ENCODE data around the gene PPP1R16B. TPM values are rescaled to one million over a fixed set of nuclear protein-coding genes. Genes with fewer than 3 reads are reported as not detected.

The PPP1R16B gene
- total RNA-seq, 1 donor: 72.4 TPM

DNA sequence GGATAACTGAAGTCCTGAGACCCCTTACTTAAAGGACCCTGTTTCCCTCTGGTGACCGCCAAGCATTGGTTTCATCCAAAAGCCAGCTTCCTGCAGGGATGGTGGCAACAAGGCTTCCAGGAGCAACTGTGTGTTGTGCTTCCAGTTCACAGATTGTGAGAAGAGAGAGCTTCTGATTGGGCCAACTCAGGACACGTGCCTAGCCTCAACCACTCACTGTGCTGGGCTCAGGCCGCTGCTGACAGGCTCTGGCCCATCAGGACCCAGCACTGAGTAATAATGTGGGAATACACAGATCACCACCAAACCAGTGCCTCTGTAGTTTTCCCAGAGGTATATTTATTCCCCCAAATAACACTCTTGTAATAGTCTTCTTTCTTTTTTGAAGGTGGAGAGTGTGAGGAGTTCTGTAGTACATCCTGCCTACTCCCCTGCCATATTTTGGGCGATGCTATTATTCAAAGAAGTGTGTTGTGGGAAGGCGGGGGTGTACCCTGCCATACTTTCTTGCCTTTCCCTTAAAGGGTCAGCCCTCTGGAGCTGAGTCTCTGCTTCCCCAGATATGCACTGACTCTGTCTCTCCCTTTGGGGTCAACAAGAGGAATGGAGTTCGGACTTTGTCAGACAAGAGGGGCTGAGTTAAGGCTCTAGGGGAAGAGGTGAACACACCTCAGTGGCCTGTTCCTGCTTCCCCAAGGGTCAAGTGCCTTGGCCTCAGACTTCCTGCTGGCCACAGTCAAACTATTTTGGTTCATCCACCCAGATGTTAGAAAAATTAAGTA, 23.2 kb downstream of the PPP1R16B start:
- H3K4me3 ChIP-seq (ENCODE audit: low read length): no peak overlapping the region
- no peaks in the 10 kb centered on the region for H3K9me3 ChIP-seq (ENCODE audit: low read depth, low read length)
- H3K4me1 ChIP-seq (ENCODE audit: insufficient read depth, low read length): peaks cover 31% of the 10 kb centered on the region
- no peaks in the 10 kb centered on the region for H3K27me3 ChIP-seq (ENCODE audit: insufficient read depth, low read length)

DNA sequence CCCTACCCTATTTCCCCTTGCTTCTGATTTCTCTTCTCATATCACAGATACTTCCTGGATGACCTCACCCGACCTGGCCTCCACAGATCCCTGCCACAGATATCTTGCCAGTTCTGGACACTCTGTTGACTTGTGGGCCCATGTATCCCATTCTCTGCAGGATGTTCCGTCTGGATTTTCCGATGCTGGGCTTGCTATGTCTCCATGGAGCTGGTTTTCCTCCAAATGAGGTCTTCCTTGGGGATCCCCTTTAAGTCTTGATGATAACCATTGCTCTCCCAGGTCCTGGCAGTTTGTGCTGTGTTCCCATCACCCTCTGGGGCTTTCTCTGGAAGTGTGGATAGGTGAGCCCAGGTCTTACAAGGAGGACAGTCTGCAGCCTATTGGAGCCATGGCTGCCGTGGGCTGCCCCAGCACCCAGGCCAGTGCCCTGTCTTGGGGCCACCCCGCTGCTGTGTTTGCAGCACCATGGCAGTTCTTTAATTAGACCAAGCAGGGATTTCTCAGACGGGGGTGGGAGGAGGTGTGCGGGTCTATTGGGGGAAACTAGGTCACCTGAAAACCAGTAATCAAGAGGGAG, 23.9 kb downstream of the PPP1R16B start:
- Histone ChIP-seq H3K9me3 (ENCODE audit: low read depth, low read length) (no peaks in the 10 kb centered on the region), H3K27me3 (ENCODE audit: insufficient read depth, low read length) (no peaks in the 10 kb centered on the region), H3K4me1 (ENCODE audit: insufficient read depth, low read length) (peaks cover 38% of the 10 kb centered on the region), H3K4me3 (ENCODE audit: low read length) (no peak overlapping the region)

DNA sequence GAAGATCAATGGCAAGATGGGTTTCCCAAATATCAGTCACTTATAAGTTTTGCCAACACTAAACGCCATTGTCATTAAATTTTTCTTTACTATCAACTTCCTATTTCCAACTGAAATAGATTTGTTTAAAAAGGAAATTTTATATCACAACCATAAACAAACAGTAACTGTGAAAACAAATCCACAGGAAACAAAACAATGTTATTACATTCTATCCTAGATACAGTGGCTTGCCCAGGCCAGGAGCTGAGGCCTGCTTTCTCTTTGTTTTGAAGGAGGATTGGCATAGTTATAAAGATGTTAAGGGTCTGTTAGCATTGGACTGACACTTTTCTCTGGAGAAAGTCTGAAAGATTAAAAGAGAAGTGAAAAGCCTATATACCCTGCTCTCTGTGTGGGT, 24.9 kb downstream of the PPP1R16B start:
- Histone ChIP-seq H3K27me3 (ENCODE audit: insufficient read depth, low read length) (no peaks in the 10 kb centered on the region), H3K4me3 (ENCODE audit: low read length) (no peak overlapping the region), H3K4me1 (ENCODE audit: insufficient read depth, low read length) (peaks cover 33% of the 10 kb centered on the region), H3K9me3 (ENCODE audit: low read depth, low read length) (no peaks in the 10 kb centered on the region)

DNA sequence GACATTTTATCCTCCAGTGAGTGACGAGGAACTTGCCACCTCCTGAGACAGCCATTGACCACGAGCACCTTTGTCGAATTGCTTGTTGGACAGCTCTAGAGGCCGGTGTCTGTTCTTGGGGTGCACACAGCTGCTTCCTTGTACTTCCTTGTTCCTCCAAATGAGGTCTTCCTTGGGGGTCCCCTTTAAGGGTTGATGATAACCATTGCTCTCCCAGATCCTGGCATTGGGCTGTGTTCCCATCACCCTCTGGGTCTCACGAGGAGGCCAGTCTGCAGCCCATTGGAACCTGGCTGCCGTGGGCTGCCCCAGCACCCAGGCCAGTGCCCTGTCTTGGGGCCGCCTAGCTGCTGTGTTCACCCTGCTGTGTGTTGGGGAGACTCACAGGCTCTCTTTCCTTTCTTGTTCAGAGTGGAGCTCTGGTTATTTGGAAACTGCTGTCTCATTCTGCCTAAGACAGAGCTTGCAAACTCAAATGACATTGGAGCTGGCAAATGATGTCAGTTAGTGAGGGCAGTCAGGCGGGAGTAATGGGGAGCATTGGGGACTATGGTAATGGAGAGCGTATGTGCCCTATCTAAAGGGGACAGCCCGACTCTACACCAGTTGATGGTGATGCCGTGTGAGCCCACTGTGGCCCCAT, 25.7 kb downstream of the PPP1R16B start:
- H3K4me3 ChIP-seq (ENCODE audit: low read length): no peak overlapping the region
- H3K4me1 ChIP-seq (ENCODE audit: insufficient read depth, low read length): peaks cover 33% of the 10 kb centered on the region
- no peaks in the 10 kb centered on the region for H3K9me3 ChIP-seq (ENCODE audit: low read depth, low read length)
- H3K27me3 ChIP-seq (ENCODE audit: insufficient read depth, low read length): no peaks in the 10 kb centered on the region

DNA sequence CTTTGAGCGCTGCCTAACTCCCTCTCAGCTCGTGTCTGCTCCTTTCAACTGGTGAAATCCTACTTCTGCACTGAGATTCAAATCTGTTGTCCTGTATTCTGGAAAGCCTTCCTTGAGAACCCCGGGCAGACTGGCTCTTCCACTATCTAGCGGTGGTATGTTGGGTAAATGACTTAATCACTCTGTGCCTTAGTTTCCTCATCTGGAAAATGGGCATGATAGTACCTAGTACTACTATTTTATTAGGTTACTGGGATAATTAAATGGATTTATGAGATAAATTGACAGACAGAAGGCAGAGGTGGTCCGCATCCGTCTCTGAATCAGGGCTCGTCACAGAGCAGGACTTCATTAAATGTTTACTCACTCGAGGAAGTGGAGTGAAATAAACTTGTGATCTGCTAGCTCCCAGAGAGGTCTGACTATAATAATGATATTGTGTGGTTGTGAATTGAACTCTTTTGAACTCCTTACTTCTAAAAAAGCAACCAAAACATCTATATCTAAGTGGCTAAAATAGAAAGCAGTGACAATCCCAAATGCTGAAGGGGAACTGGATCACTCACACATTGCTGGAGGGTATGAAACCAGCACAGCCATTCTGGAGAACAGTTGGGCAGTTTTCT, 26.6 kb downstream of the PPP1R16B start:
- Histone ChIP-seq H3K4me1 (ENCODE audit: insufficient read depth, low read length) (peaks cover 33% of the 10 kb centered on the region), H3K27me3 (ENCODE audit: insufficient read depth, low read length) (no peaks in the 10 kb centered on the region), H3K4me3 (ENCODE audit: low read length) (no peak overlapping the region), H3K9me3 (ENCODE audit: low read depth, low read length) (no peaks in the 10 kb centered on the region)

DNA sequence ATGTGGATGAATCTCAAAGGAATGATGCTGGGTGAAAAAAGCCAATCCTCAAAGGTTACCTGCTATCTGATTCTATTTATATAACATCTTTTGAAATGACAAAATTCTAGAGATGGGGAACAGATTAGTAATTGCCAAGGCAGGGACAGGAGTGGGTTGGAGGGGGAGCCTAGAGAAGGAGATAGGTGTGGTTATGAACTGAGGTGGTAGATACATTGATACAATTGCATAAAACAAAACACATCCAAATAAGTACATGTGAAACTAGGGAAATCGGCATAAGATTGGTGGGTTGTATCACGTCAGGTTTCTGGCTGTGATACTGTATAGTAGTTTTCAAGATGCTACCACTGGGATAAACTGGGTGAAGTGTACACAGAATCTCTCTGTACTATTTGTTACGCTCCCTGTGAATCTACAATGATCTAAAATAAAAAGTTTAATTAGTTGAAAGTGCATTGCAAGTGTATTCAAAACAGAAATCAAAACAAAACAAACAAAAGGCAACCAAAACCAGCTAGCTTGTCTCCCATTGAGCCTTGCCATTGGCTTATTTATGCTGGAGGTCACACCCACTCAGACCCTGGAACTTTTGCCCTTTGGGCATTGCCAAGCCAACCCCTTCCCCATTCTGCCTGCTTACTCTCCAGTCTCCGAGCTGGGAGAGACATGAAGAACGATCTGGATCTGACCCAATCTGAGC, 27.8 kb downstream of the PPP1R16B start:
- Histone ChIP-seq H3K4me3 (ENCODE audit: low read length) (no peak overlapping the region), H3K9me3 (ENCODE audit: low read depth, low read length) (no peaks in the 10 kb centered on the region), H3K4me1 (ENCODE audit: insufficient read depth, low read length) (peaks cover 24% of the 10 kb centered on the region), H3K27me3 (ENCODE audit: insufficient read depth, low read length) (no peaks in the 10 kb centered on the region)

DNA sequence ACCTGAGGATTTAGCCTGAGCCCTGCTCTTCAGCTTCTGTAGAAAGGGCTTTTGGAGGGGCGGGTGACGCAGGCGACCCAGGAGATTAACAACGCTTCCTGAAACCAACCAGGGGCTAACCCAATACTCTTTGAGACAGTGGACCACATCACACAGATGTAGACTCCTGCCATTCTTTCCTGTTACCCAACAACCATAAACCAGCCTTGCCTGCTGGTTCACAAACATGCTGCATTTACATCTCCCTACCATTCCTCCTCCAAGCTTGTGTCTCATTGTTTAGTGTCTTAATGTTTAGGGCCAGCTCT, 28.3 kb downstream of the PPP1R16B start:
- Histone ChIP-seq H3K9me3 (ENCODE audit: low read depth, low read length) (no peaks in the 10 kb centered on the region), H3K27me3 (ENCODE audit: insufficient read depth, low read length) (no peaks in the 10 kb centered on the region), H3K4me3 (ENCODE audit: low read length) (no peak overlapping the region), H3K4me1 (ENCODE audit: insufficient read depth, low read length) (peaks cover 19% of the 10 kb centered on the region)

DNA sequence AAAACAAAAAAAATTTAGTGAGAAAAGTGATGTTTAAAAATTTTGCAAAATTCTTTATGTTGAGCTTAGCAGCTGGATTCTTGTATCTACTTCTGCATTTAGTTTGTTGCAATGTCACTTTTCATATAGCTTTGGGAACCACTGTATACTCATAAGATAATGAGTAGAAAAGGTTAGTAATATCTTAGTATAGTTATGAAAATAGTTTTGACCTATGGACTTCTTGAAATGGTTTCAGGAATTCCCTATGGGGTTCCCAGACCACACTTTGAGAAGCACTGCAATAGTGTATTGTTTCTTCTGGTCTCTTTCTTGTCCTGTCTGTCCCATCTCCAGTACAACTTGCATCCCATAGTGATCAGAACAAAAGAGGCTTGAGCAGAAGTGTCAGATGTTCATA, 29.4 kb downstream of the PPP1R16B start:
- no peaks in the 10 kb centered on the region for H3K27me3 ChIP-seq (ENCODE audit: insufficient read depth, low read length)
- no peaks in the 10 kb centered on the region for H3K9me3 ChIP-seq (ENCODE audit: low read depth, low read length)
- H3K4me3 ChIP-seq (ENCODE audit: low read length): no peak overlapping the region
- H3K4me1 ChIP-seq (ENCODE audit: insufficient read depth, low read length): peaks cover 20% of the 10 kb centered on the region

DNA sequence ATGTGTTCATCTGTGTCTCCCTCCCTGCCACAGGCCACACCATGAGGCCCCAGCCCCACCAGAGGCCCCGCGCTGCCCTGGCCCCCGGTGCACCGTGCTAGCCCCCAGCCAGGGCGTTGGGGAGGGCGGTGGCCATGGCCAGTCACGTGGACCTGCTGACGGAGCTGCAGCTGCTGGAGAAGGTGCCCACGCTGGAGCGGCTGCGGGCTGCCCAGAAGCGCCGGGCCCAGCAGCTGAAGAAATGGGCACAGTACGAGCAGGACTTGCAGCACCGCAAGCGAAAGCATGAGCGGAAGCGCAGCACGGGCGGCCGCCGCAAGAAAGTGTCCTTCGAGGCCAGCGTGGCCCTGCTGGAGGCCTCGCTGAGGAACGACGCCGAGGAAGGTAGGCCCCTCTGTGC, 30.3 kb downstream of the PPP1R16B start:
- Histone ChIP-seq H3K27me3 (ENCODE audit: insufficient read depth, low read length) (no peaks in the 10 kb centered on the region), H3K4me1 (ENCODE audit: insufficient read depth, low read length) (peaks cover 29% of the 10 kb centered on the region), H3K4me3 (ENCODE audit: low read length) (no peak overlapping the region), H3K9me3 (ENCODE audit: low read depth, low read length) (no peaks in the 10 kb centered on the region)

DNA sequence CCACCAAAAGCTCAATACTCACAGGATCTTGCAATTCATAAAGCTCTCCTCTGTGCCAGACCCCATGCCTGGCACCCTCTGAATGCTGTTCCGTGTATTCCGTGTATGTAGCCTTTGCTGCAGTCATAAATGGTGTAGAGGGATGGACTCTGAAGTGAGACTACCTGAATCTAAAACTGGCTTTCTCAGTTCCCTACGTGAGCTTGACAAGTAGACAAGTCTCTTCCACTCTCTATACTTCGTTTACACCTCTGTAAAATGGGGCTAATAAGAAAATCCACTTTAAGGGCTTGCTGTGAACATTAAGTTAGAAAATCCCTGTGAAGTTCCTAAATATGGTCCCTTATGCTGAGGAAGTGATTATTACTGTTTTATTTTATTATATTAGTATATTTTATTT, 31.5 kb downstream of the PPP1R16B start:
- no peaks in the 10 kb centered on the region for H3K27me3 ChIP-seq (ENCODE audit: insufficient read depth, low read length)
- H3K4me3 ChIP-seq (ENCODE audit: low read length): no peak overlapping the region
- H3K9me3 ChIP-seq (ENCODE audit: low read depth, low read length): no peaks in the 10 kb centered on the region
- peaks cover 31% of the 10 kb centered on the region for H3K4me1 ChIP-seq (ENCODE audit: insufficient read depth, low read length)

DNA sequence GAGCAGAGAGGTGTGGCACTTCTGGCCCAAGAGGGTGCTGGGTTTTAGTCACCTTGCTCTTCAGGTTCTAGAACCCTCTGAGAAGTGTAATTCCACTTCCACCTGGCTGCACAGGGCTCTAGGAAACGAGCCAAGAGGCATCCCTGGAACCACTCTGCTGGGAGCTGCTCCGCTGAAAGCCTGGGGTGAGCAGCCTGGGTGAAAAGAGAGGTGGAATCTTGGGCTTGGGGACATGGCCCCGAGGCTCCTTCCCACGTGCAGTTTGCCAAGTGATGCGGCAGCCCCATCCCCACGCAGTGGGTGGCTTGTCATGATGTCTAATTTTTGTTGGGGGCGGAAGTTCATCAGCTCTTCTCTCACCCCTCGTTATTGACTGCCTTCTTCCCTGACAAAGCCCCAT, 32.8 kb downstream of the PPP1R16B start:
- peaks cover 45% of the 10 kb centered on the region for H3K4me1 ChIP-seq (ENCODE audit: insufficient read depth, low read length)

DNA sequence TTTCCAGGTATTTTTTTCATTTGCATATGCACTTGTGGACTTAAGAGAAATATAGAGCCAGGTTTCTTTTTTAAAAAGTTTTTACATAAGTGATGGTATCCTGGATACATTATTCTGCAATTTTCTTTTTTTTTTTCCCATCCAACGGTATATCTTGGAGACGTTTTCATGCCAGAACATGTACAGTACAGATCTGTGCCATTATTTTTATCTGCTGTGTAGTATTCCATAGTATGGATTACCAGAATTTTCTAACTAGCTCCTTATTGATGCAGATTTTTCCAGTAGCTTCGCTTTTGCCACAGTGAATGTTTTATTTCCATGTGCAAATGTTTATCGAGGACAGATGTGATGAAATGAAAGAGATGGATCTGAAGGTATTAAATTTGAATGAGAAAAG, 34.1 kb downstream of the PPP1R16B start:
- Histone ChIP-seq H3K27me3 (ENCODE audit: insufficient read depth, low read length) (no peaks in the 10 kb centered on the region), H3K4me3 (ENCODE audit: low read length) (no peak overlapping the region), H3K4me1 (ENCODE audit: insufficient read depth, low read length) (peaks cover 38% of the 10 kb centered on the region), H3K9me3 (ENCODE audit: low read depth, low read length) (no peaks in the 10 kb centered on the region)

More for the DNA sequence above, 32.8 kb downstream of the PPP1R16B start:
- Histone ChIP-seq H3K27me3 (ENCODE audit: insufficient read depth, low read length) (no peaks in the 10 kb centered on the region), H3K4me3 (ENCODE audit: low read length) (no peak overlapping the region), H3K9me3 (ENCODE audit: low read depth, low read length) (no peaks in the 10 kb centered on the region)

DNA sequence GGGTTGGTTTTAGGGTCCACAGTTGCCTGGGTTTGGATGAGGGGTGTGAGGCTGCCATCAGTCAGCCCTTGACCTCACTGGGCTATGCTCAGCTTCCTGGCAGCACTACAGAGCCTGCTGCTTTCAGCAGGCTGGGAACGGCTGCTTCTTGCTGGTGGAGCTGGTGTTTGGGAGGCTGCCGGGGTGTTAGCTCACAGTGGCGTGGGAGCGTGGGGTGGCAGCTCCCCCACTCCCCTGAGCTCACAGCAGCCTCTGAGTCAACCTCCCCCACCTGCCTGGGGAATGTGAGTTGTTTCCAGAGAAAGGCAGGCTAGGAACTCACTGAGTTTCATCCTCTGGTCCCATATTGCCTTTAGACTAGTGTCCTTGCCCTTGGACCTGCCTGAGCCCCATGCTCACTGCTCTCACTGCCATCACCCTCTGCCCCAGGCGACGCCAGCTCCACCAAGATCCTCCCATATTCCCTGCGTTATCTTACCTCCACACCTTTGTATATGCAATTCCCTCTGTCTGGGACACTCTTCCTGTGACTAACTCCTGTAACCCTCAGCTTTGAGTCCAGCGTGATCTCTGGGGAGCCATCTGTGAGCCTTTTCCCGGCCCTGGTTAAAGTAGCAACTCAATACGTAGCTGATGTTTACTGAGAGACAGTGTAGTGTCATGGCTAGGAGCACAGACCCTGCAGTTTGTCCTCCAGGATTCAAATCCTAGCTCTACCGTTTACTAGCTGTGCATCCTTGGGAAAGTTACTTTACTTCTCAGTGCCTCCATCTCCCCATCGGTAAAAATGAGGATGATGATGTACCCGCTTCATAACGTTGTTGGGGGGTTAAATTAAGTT, 34.8 kb downstream of the PPP1R16B start:
- no peaks in the 10 kb centered on the region for H3K9me3 ChIP-seq (ENCODE audit: low read depth, low read length)
- H3K27me3 ChIP-seq (ENCODE audit: insufficient read depth, low read length): no peaks in the 10 kb centered on the region
- H3K4me3 ChIP-seq (ENCODE audit: low read length): no peak overlapping the region
- H3K4me1 ChIP-seq (ENCODE audit: insufficient read depth, low read length): peaks cover 45% of the 10 kb centered on the region

DNA sequence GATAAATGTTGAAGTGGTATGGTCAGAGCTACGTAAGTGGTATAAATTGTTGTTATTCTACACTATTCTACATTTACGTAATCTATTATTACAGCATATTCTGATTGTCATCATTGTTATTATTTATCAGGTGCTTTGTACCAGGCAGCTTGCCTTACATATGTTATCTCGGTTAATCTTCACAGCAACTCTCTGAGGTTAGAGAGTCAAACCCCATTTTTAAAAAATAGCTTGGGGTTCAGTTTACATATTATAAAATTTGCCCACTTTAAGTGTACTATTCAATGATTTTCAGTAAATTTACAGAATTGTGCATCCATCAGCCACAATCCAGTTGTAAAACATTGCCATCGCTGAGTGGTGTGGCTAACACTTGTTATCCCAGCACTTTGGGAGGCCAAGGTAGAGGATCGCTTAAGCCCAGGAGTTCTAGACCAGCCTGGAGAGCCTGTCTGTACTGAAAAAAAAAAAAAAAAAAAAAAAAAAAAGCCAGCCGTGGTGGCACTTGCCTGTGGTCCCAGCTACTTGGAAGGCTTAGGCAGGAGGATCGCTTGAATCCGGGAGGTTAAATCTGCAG, 35.5 kb downstream of the PPP1R16B start:
- Histone ChIP-seq H3K27me3 (ENCODE audit: insufficient read depth, low read length) (no peaks in the 10 kb centered on the region), H3K9me3 (ENCODE audit: low read depth, low read length) (no peaks in the 10 kb centered on the region), H3K4me3 (ENCODE audit: low read length) (no peak overlapping the region), H3K4me1 (ENCODE audit: insufficient read depth, low read length) (peaks cover 52% of the 10 kb centered on the region)
